ELR (cell line): ENCODE measurements around the gene C9orf78.
A peak's percentile ranks its signal among the peaks of the same experiment; 100 is the strongest.
"Not testable (repeated sequence)": the region's sequence is repeated elsewhere in the genome, so short reads cannot be mapped to it uniquely, and the experiment has no call there.

ENCODE experiments used
- DNase-seq: peaks from one replicate; pipeline ENCODE4 v3.0.0-alpha.2; 2015; ENCODE audit warnings: low read depth

Gene C9orf78

DNA sequence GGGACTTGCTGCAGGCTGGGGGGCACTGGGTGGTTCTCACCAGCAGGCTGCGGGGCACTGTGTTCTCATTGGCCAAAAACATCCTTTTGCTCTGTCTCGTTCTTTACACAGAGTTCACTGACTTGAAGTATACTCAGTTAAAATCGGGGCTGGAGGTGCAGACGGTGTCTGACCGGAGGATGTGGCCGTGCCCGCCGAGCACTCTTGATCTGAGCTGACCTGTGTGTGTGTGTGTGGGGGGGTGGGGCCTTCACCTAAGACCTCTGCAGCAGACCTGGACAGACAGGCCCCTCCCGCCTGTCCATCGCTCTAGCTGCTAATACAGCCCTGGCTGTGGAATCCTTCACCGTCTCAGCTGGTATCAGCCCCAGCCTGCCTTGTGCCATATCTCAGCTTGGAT is 25.0 kb downstream of the C9orf78 start:
- no peak for DNase-seq

DNA sequence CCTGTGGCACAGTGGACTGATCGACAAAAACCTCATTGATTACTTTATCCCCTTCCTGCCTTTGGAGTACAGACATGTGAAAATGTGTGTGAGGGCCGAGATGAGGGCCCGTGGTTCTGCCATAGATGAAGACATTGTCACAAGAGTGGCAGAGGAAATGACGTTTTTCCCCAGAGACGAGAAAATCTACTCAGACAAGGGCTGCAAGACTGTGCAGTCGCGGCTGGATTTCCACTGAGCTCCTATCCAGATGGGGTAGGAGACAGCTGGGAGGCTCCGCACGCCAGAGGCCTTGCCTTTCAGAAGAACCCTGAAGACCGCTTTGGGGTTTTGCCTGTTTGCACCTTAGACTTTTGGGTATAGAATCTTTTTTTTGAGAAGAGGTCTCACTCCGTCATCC is 25.7 kb downstream of the C9orf78 start:
- no peak for DNase-seq

DNA sequence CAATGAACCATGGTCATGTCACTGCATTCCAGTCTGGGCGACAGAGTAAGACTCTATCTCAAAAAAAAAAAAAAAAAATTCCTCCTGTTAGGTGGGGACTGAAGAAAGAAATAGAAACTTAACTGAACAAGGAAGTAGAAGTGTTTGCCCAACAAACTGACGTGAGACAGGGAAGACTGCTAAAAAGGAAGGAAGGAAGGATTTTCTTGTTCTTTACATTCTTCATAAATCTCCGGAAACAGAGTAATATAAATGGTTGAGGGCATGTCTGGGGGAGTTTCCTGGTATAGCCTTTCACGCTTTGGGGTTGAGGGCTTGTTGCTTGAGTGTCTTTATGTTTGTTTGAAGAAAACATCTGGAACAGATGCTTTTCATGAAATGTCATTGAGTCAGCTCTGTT is 29.0 kb downstream of the C9orf78 start:
- no peak for DNase-seq

DNA sequence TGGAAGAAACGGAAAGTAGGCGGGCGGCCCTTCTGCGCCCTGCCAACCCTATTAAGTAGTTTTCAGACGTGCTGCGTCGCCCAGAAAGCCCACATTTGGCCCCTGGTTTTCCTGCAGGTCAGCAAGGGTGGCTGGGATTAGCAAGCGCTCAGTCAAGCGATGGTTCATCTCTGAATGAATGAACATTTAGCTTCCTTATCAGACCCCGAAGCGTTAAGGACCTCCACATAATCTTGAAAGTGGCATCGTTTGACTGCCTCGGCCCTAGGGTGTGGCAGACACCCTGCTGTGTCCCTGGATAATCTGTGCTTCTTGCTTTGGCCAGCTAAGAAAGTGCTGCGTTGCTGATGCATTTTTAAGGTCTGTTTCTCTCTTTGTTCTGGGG is 31.4 kb downstream of the C9orf78 start:
- no peak for DNase-seq

DNA sequence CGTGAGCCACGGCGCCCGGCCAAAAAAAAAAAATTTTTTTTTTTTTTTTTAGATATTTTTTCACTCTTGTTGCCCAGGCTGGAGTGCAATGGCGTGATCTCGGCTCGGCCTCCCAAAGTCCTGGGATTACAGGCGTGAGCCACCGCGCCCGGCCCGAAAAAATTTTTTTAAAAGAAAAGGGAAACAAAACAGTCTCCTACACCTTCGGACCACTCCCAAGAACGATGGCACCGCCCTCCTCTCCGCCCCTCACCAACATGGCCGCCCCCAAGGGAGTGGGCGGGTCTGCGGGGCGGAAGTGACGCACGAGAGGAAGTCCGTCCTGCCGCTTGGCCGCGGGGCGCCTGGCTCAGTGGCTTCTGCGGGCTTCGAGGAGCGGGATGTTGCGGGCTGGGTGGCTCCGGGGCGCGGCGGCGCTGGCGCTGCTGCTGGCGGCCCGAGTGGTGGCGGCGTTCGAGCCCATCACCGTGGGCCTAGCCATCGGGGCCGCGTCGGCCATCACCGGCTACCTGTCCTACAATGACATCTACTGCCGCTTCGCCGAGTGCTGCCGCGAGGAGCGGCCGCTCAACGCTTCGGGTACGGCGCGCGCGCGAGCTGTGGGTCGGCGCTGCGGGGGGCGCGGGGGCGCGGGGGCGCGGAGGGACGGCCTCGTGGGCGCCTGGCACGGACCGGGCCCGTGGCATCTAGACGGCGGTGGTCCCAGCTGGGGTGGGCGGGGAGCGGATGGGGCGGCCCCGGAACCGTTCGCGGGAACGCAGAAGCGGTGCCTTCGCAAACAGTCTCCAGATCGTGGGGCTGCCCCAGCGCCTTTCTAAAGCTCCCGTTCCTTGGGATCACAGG is 32.0 kb downstream of the C9orf78 start, which contains the start of gene TOR1B:
Gene TOR1B (plus strand): TSS at position 352 of the 843 bp plus-strand sequence. CDS start 29 bp downstream, at position 381.
- DNase-seq, result peak; percentile 95

DNA sequence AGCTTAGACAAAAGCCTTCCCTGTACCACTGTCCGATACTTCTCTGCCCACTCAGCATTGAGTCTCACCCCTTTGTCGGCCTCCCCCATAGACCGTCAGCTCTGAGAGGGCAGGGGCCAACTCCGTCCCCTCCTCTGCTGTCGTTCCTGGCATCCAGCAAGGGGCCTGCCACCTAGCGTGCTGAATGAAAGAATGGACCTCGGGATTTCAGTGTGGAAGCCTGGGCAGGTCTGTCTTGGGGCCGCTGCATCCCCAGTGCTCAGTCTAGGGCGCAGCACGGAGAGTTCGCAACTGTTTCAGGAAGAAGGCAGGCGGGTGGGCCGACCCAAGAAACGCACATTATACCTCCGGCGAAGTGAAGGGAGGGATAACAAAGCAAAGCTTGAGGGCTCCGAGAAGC is 33.6 kb downstream of the C9orf78 start:
- DNase-seq, result no peak

DNA sequence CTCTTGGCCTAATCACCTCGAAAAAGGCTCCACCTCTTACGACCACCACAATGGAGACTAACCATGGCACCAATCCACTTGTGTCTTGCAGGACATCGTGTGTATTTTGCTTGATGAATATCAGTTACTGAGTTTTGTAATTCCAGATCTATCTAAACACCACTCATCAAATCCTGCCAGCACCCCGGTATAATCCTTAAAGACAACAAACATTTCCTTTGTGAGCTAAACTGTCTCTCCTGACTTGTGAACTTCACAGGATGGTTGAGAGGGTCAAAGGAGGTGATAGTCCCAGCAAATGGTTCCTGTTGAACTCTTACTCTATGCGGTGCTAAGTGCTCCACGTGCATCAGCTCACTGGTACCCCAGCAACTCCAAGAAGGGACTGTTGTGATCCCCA is 36.1 kb downstream of the C9orf78 start:
- no peak for DNase-seq

DNA sequence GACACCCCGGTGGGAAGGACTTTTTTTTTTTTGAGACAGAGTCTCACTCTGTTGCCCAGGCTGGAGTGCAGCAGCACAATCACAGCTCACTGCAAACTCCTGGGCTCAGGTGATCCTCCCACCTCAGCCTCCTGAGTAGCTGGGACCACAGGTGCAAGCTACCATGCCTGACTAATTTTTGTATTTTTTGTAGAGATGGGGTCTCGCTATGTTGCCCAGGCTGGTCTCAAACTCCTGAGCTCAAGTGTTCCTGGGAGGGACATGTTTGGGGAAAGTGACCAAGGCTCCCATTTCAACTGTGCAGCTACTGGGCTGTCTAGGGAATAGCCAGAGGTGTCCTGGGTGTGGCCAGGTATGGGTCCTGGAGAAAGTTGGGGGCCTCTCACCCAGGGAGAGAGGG is 39.0 kb downstream of the C9orf78 start:
- DNase-seq, result not testable (repeated sequence)

DNA sequence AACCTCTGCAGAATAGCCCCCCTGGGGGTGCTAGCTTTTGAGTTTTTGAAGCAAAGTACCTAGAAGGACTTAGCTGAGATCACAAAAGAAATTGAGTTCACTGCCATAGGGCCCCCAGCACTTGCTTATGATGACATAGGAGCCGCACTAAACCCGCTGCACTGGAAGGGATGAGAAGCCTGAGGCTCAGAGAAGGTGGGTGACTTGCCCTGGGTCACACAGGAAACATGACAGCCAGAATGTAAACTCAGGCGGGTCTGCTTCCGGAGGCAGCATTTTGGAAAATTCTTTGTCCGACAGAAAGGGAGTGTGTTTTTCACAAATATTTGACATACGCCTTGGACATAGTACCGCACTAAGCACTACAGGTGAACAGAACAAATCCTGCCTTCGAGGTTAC is 40.5 kb downstream of the C9orf78 start:
- no peak for DNase-seq

DNA sequence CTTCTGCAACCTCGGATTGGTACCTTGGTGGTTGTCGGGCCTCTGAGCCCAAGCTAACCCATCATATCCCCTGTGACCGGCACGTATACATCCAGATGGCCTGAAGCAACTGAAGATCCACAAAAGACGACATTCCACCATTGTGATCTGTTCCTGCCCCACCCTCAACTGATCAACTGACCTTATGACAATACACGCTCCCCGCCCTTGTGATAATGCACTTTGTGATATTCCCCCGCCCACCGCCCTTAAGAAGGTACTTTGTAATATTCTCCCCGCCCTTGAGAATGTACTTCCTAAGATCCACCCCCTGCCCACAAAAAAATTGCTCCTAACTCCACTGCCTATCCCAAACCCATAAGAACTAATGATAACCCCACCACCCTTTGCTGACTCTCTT is 48.6 kb downstream of the C9orf78 start:
- DNase-seq, result no peak

DNA sequence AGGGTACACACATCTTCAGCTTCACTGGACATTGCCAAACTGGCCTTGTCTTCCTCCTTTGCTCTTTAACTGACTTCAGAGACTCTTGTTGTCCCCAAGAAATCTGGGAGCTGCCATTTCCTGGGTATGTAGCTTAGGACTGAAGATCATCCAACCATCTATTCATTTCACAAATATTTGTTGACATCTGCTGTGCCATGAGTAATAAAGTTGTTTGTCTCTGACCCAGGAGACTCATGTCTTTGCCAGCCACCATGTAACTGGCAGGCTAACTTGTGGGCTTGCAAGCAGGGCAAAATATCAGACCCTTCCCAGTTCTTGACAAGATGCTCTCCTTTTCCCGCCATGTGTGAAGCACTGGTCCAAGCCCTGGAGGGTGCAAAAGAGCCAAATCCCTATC is 49.2 kb downstream of the C9orf78 start:
- peak; percentile 36 for DNase-seq

DNA sequence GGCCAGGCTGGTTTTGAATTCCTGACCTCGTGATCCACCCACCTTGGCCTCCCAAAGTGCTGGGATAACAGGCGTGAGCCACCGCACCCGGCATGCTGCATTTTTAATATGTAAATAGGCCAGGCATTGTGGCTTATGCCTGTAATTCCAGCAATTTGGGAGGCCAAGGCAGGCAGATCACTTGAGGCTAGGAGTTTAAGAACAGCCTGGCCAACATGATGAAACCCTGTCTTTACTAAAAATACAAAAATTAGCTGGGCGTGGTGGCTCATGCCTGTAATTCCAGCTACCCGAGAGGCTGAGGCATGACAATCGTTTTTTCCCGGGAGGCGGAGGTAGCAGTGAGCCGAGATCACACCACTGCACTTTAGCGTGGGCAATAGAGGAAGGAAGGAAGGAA is 50.1 kb downstream of the C9orf78 start:
- not testable (repeated sequence) for DNase-seq

DNA sequence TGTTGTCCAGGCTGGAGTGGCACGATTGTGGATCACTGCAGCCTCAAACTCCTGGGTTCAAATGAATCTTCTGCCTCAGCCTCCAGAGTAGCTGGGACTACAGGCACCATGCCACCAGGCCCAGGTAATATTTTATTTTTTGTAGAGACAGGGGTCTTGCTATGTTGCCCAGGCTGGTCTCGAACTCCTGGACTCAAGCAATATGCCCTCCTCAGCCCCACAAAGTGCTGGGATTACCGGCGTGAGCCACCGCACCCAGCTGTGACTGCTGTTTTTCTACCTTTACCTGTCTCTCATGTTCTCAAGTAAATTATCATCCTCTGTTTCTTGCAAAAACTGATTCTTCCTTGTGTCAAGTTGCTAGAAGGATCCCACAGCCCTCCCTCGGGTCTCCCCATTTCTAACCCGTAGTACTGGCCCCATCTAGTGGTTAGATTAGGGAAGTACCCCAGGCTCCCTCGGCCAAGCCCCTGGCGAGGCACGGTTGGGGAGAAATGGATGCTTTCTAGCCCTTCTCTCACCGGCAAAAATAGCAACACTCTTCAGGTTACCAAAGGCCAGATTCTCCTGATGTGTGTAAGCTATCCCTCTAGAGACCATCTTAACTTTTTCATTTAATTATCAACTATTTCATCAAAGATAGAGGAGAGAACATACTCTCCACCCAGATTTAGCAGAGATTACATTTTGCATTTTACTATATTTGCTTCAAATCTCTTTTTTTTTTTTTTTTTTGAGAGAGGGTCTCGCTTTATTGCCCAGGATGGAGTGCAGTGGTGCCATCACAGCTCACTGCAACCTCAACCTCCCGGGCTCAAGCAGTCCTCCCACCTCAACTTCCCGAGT is 51.3 kb downstream of the C9orf78 start:
- peak; percentile 85 for DNase-seq

DNA sequence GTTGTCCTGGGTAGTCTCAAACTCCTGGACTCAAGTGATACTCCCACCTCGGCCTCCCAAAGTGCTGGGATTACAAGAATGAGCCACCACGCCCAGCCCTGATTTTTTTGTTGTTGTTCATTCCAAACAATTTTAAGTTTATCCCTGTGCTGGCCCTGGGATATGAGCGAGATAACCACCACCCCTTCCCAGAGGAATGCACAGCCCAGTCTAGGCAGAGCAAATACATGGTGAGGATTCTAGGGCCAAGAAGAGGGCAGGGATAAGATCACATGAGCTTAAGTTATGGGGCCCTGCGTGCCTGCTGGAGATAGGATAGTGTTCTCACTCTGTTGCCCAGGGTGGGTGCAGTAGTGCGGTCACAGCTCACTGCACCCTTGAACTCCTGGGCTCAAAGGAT is 53.1 kb downstream of the C9orf78 start:
- DNase-seq, result no peak

DNA sequence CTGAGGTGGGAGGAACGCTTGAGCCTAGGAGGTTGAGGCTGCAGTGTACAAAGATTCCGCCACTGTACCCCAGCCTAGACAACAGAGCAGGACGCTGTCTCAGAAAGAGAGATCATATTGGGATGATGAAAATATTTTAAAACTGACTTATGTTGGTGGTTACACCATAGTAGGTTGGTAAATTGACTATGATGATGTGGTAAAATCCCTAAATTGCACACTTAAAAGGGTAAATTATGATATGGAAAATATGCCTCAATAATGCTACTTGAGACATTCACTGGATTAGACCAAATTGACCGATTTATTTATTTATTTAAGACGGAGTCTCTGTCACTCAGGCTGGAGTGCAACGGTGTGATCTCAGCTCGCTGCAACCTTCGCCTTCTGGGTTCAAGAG is 53.9 kb downstream of the C9orf78 start:
- DNase-seq, result no peak

DNA sequence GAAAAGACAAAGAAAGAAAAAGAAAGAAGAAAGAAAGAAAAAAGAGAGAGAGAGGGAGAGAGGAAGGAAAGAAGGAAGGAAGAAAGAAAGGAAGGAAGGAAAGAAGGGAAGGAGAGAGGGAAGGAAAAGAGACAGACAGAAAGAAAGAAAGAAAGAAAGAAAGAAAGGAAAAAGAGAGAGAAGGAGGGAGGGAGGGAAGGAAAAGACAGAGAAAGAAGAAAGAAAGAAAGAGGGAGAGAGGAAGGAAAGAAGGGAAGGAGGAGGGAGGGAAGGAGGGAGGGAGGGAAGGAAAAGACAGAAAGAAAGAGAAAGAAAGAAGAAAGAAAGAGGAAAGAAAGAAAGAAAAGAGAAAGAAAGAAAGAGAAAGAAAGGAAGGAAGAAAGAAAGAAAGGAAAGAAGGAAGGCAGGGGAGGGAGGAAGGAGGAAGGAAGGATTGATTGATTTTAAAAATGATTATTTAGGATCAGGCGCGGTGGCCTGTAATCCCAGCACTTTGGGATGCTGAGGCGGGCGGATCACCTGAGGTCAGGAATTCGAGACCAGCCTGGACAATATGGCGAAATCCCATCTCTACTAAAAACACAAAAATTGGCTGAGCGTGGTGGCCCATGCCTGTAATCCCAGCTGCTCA is 55.4 kb downstream of the C9orf78 start:
- DNase-seq, result no peak

DNA sequence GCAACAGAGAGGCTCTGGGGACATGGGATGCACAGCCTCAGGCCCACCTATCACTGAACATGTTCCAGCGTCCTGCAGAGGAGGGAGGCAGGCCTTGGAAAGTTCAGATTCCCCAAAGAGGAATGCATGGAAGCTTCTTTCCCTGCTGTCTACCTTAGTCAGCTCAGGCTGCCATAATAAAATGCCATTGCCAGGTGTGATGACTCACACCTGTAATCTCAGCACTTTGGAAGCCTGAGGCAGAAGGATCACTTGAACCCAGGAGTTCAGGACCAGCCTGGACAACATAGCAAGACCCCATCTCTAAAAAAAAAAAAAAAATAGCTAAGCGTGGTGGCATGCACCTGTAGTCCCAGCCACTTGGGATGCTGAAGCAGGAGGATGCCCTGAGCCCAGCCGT is 56.6 kb downstream of the C9orf78 start:
- DNase-seq, result no peak

DNA sequence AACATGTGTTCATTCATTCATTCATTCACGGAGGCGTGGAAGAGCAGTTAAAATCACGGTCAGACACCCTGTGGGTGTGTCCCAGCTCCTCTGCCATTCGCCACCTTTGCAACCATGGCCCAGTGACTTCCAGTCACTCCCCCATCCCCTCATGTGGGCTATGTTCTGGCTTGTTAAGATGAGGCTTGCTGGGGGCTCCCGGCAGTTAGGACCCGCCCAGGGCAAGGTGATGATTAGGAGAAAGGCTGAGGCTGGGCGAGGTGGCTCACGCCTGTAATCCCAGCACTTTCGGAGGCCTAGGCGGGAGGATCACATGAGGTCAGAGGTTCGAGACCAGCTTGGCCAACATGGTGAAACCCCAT is 57.3 kb downstream of the C9orf78 start:
- no peak for DNase-seq
